ENCODE data around the gene MAGEL2. TPM values are rescaled to one million over a fixed set of nuclear protein-coding genes. Genes with fewer than 3 reads are reported as not detected.
"Not testable (repeated sequence)": the region's sequence is repeated elsewhere in the genome, so short reads cannot be mapped to it uniquely, and the experiment has no call there.

MAGEL2 gene
- total RNA-seq, 3 donors from 2014 or later: 0.15 to 0.33 (median 0.16) TPM

DNA sequence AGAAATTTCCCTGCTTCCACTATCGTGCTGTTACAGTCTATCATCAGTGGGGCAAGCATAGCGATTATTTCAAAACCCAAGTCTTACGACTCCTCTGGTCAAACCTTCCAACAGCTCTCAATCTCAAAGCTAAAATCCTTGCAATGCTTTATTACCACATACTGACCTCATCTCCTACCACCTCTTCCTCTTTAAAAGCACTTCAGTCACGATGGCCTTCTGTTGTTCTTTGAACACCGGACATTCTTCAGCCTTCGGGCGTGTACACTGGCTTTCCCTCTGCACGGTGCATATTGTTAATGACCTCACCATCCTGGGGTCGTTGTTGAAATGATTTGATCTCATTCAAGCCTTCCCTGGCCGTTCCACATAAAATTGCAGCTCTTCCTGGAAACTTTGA lies 31.1 kb downstream of the MAGEL2 start:
- no peak for DNase-seq (ENCODE audit: low spot score in 2 of 2)
- no peaks in the 10 kb centered on the region for H3K27me3 ChIP-seq
- H3K4me3 ChIP-seq: no peak overlapping the region
- H3K4me1 ChIP-seq: no peaks in the 10 kb centered on the region
- TF ChIP-seq POLR2AphosphoS5 (IDR thresholded peaks at IDR 0.05): no peak
- TF ChIP-seq, protein P1, sequence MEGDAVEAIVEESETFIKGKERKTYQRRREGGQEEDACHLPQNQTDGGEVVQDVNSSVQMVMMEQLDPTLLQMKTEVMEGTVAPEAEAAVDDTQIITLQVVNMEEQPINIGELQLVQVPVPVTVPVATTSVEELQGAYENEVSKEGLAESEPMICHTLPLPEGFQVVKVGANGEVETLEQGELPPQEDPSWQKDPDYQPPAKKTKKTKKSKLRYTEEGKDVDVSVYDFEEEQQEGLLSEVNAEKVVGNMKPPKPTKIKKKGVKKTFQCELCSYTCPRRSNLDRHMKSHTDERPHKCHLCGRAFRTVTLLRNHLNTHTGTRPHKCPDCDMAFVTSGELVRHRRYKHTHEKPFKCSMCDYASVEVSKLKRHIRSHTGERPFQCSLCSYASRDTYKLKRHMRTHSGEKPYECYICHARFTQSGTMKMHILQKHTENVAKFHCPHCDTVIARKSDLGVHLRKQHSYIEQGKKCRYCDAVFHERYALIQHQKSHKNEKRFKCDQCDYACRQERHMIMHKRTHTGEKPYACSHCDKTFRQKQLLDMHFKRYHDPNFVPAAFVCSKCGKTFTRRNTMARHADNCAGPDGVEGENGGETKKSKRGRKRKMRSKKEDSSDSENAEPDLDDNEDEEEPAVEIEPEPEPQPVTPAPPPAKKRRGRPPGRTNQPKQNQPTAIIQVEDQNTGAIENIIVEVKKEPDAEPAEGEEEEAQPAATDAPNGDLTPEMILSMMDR (IDR thresholded peaks at IDR 0.05): no peak
- no peak for TF ChIP-seq POLR2A (IDR thresholded peaks at IDR 0.05)
- no peaks in the 10 kb centered on the region for H3K36me3 ChIP-seq
- peaks cover 6 to 16% of the 10 kb centered on the region in 2 donors for H3K9me3 ChIP-seq
- intact Hi-C loops (cut with DNase I; ENCODE audit: low total_unique reads): no loop called here
- no peak overlapping the region for H3K27ac ChIP-seq

DNA sequence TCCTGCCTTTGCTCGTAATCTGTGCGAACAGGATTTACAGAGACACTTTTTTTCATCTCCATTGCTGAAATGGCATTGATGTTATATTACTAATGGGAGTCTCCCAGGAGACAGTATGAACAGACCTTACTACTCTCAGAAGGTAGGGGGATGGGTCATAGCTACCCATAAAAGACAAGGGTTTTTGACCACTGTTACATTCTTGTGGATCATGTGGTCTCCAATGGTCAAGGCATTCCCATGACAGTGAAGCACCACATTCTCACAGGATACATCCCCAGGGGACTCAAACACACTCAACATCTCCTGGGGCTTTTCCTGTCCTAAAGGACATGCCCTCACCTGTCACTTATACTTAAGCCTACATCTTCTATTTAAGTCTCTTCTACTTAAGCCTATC lies 41.4 kb downstream of the MAGEL2 start:
- Histone ChIP-seq H3K36me3 (no peaks in the 10 kb centered on the region), H3K4me1 (no peaks in the 10 kb centered on the region), H3K27ac (no peak overlapping the region), H3K4me3 (no peak overlapping the region), H3K9me3 (peaks cover 0 to 5% of the 10 kb centered on the region in 2 donors), H3K27me3 (no peaks in the 10 kb centered on the region)
- TF ChIP-seq POLR2AphosphoS5 (IDR thresholded peaks at IDR 0.05) (no peak), POLR2A (IDR thresholded peaks at IDR 0.05) (no peak)
- TF ChIP-seq, protein P1 (IDR thresholded peaks at IDR 0.05): no peak
- DNase-seq (ENCODE audit: low spot score in 2 of 2): no peak
- intact Hi-C loops (cut with DNase I; ENCODE audit: low total_unique reads): no loop called here

DNA sequence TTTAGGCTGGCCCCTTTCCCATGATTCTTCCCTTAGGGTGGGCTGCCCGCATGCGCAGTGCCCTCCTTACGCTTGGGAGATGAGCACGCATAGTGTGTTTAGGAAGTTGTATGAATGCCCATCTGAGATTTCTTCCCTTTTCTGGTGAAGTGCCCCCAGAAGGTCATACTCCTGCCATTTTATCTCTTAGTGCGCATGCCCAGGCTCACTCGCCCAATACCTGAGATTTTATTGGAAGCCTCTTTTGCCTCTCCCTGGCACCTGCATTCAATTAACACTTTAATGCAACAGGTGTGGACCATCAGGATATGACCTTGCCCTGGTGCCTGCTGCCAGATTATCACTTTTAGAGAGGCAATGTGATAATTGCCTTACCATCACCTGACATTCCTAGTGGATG lies 45.5 kb downstream of the MAGEL2 start:
- Histone ChIP-seq H3K4me3 (no peak overlapping the region), H3K36me3 (no peaks in the 10 kb centered on the region), H3K27ac (no peak overlapping the region), H3K9me3 (peaks cover 0 to 5% of the 10 kb centered on the region in 2 donors), H3K4me1 (no peaks in the 10 kb centered on the region), H3K27me3 (no peaks in the 10 kb centered on the region)
- no peak for DNase-seq (ENCODE audit: low spot score in 2 of 2)
- intact Hi-C loops (cut with DNase I; ENCODE audit: low total_unique reads): no loop called here
- TF ChIP-seq POLR2A (IDR thresholded peaks at IDR 0.05): no peak
- TF ChIP-seq, protein P1 (IDR thresholded peaks at IDR 0.05): no peak
- no peak for TF ChIP-seq POLR2AphosphoS5 (IDR thresholded peaks at IDR 0.05)

DNA sequence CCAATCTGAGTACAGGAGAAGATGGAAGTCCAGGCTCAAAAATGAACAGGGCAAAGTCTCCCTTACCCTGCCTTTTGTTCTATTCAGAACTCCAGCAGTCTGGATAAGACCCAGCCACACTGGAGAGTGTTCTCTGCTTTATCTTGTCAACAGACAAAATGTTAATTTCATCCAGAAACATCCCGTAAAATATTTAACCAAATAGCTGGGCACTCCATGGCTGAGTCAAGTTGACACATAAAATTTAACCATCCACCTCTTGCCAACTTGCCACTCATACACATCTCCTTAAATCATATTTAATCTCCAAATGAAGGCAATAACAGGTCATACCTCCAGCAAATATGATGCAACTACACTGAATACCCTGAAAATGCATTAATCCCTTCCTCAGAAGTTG lies 48.6 kb downstream of the MAGEL2 start:
- TF ChIP-seq, protein P1 (IDR thresholded peaks at IDR 0.05): no peak
- no peak for TF ChIP-seq POLR2A (IDR thresholded peaks at IDR 0.05)
- intact Hi-C loops (cut with DNase I; ENCODE audit: low total_unique reads): no loop called here
- Histone ChIP-seq H3K36me3 (no peaks in the 10 kb centered on the region), H3K4me1 (no peaks in the 10 kb centered on the region), H3K4me3 (no peak overlapping the region), H3K27ac (no peak overlapping the region), H3K9me3 (no peaks in the 10 kb centered on the region), H3K27me3 (no peaks in the 10 kb centered on the region)
- no peak for DNase-seq (ENCODE audit: low spot score in 2 of 2)

DNA sequence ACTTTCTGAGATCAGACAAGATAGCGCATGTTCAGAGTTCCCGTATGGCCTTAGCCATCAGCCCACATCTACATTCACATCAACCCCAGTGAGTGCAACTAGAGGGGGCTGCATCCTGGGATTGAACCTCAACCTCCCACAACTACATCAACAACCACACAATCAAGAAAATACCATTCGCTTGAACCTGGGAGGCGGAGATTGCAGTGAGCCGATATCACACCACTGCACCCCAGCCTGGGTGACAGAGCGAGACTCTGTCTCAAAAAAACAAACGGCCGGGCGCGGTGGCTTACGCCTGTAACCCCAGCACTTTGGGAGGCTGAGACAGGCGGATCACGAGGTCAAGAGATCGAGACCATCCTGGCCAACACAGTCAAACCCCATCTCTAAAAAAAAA lies 50.4 kb downstream of the MAGEL2 start:
- H3K36me3 ChIP-seq; H3K4me1 ChIP-seq; intact Hi-C loops (cut with DNase I; ENCODE audit: low total_unique reads); H3K9me3 ChIP-seq; DNase-seq (ENCODE audit: low spot score in 2 of 2); H3K4me3 ChIP-seq; H3K27me3 ChIP-seq; H3K27ac ChIP-seq: not testable (repeated sequence)

DNA sequence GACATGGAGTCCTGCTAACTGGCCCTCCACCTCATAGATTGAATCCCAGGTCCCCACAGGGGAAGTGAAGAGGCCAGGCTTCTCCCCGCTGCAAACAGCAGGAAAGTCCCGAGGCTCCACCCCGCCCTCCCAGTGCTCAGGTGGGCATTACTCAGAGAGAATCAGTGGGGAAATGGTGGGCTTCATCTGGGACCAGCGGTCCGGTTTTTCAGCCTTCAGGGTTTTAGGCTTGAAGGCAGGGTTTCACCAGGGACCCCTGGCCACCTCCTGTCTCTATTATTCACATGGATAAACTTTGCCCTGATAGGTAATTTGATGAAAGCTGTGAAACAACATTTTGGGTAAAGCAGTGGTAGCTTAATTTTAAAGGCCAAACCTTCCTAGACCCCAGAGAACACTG lies 50.9 kb downstream of the MAGEL2 start:
- Histone ChIP-seq H3K9me3 (no peaks in the 10 kb centered on the region), H3K27me3 (no peaks in the 10 kb centered on the region), H3K4me3 (no peak overlapping the region), H3K27ac (no peak overlapping the region), H3K36me3 (no peaks in the 10 kb centered on the region), H3K4me1 (no peaks in the 10 kb centered on the region)
- intact Hi-C loops (cut with DNase I; ENCODE audit: low total_unique reads): no loop called here
- no peak for TF ChIP-seq POLR2AphosphoS5 (IDR thresholded peaks at IDR 0.05)
- TF ChIP-seq POLR2A (IDR thresholded peaks at IDR 0.05): no peak
- TF ChIP-seq, protein P1 (IDR thresholded peaks at IDR 0.05): no peak
- no peak for DNase-seq (ENCODE audit: low spot score in 2 of 2)

All from breast epithelium (tissue), 4 donors.